K562 (cell line): ENCODE data around the gene PPP6R1. TPM values are rescaled to one million over a fixed set of nuclear protein-coding genes. Genes with fewer than 3 reads are reported as not detected.

Source experiments
- DMBX1 ChIP-seq: fragments of 250-450 bp; sonication (Bioruptor Pico); IDR thresholded peaks from 2 replicates; pipeline ENCODE4 v1.8.0; 2022; ENCODE audit warnings: inconsistent platforms, mild to moderate bottlenecking, moderate library complexity, borderline replicate concordance
- ID3 ChIP-seq, 2 experiments: fragments of 250-450 bp in 1 of 2; fragments of 450-650 bp in 1 of 2; sonication (Bioruptor Pico) in 1 of 2; IDR thresholded peaks; 2 replicates each; pipeline versions ENCODE4 v1.6.1 to v1.8.0; 2016 to 2021; ENCODE audit warnings: mild to moderate bottlenecking in 2 of 2, moderate library complexity in 2 of 2, missing compliant biosample characterization in 1 of 2, missing genetic modification characterization in 1 of 2
- IRF1 ChIP-seq: sonication (generic); formaldehyde crosslinking; IDR thresholded peaks from 2 replicates; pipeline ENCODE4 v1.8.0; 2022; ENCODE audit warnings: missing genetic modification reagents, mild to moderate bottlenecking, borderline replicate concordance
- MCM5 ChIP-seq: fragments of 450-650 bp; IDR thresholded peaks from 2 replicates; pipeline ENCODE4 v1.6.1; 2016; ENCODE audit warnings: low read depth
- NCOA4 ChIP-seq: fragments of 450-650 bp; IDR thresholded peaks from 2 replicates; pipeline ENCODE4 v1.6.1; 2018; ENCODE audit warnings: mild to moderate bottlenecking; ENCODE audit not compliant: partially characterized antibody
- NFE2L1 ChIP-seq: fragments of 450-650 bp; IDR thresholded peaks from 2 replicates; pipeline ENCODE4 v1.6.1; 2016; ENCODE audit warnings: missing genetic modification characterization, low read depth, mild to moderate bottlenecking, missing compliant biosample characterization, moderate library complexity, borderline replicate concordance
- NRF1 ChIP-seq, 2 experiments: fragments of 450-650 bp; IDR thresholded peaks in 1 of 2; conservative IDR thresholded peaks in 1 of 2; 2 replicates each; pipeline ENCODE4 v1.6.1; 2014; ENCODE audit warnings: mild to moderate bottlenecking in 2 of 2
- SMAD4 ChIP-seq: fragments of 250-450 bp; sonication (Bioruptor Pico); conservative IDR thresholded peaks from 2 replicates; pipeline ENCODE4 v1.8.0; 2021; ENCODE audit warnings: inconsistent platforms, mild to moderate bottlenecking, moderate library complexity
- ZNF280A ChIP-seq: fragments of 450-650 bp; IDR thresholded peaks from 2 replicates; pipeline ENCODE4 v1.6.1; 2018; ENCODE audit warnings: mild to moderate bottlenecking, low read depth; ENCODE audit not compliant: partially characterized antibody
- polyA plus RNA-seq, 8 experiments: library from polyadenylated mRNA; depleted of rRNA in 4 of 8; stranded (reverse) in 5 of 8; unstranded in 3 of 8; fragments of >200 nt; fragmentation: Nextera tagmentation in 2 of 8; fragmentation: Illumina TruSeq in 1 of 8; extraction: Ambion mirVana in 2 of 8; extraction: Trizol in 1 of 8; gene quantifications; 2 replicates each; pipeline versions ENCODE4 v1.2.1 to v1.2.3, GENCODE V29; 2011 to 2014; ENCODE audit warnings: inconsistent platforms in 1 of 8, missing spikeins in 1 of 8
- total RNA-seq, 7 experiments: library from RNA; depleted of rRNA in 6 of 7; stranded (reverse); fragments of >200 nt in 6 of 7; fragmentation: Illumina TruSeq in 2 of 7; extraction: Trizol in 2 of 7; gene quantifications; 2 replicates each; pipeline versions ENCODE4 v1.2.1 to v1.2.3, GENCODE V29; 2011 to 2021; ENCODE audit warnings: low replicate concordance in 1 of 7
- TF ChIP-seq, protein P1 (sequence below): sonication (generic); formaldehyde crosslinking; IDR thresholded peaks from 2 replicates; pipeline ENCODE4 v1.8.1; 2023; ENCODE audit warnings: missing genetic modification reagents, mild to moderate bottlenecking, borderline replicate concordance
- TF ChIP-seq, protein P2 (sequence below): fragments of 150-350 bp; conservative IDR thresholded peaks from 2 replicates; pipeline ENCODE4 v1.6.1; 2014; ENCODE audit warnings: low read length
- TF ChIP-seq, protein P3 (sequence below): fragments of 250-450 bp; sonication (Bioruptor Pico); IDR thresholded peaks from 2 replicates; pipeline ENCODE4 v1.5.0; 2022; ENCODE audit warnings: mild to moderate bottlenecking

Gene PPP6R1
- total and polyA plus RNA-seq, 9 of the 15 experiments (the other 6 are each of a cell fraction or from before 2014, with no cell fraction given) = 0.48 to 135 (median 37.2) TPM

DNA sequence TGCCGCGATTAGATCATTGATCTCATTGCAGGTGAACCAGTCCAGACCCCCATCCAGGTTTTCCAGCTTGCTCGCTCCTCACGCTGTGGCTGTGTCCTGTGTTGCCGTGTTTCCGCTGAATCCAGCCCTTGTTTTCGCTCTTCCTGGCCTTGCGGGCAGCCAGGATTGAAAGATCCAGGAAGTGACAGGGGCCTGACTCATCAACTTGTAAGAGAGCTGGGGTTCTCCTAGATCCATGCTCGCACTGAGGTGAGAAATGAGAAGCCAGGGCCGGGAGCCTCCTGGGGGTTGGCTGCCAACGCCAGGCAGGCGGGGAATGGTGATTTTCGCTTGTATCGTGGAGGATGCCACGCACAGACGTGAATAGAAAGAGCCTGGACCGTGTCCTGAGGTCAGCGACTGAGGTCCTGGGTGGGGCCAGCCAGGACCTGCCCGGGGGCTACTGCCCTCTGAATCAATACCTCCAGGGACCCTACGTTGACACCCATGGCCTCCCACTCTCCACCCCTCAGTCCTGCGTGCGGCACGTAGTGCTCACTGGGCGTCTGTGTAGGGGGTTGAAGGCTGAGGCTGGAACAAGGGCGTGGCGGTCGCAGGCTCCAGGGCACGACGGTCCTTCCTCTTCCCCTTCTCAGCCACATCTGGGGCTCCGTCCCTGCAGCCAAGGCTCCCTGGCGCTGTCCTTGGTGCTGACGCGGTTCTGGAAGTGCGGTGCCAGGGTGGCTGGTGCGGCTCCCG lies 42.2 kb downstream of the PPP6R1 start (continued):
- TF ChIP-seq, protein P1, sequence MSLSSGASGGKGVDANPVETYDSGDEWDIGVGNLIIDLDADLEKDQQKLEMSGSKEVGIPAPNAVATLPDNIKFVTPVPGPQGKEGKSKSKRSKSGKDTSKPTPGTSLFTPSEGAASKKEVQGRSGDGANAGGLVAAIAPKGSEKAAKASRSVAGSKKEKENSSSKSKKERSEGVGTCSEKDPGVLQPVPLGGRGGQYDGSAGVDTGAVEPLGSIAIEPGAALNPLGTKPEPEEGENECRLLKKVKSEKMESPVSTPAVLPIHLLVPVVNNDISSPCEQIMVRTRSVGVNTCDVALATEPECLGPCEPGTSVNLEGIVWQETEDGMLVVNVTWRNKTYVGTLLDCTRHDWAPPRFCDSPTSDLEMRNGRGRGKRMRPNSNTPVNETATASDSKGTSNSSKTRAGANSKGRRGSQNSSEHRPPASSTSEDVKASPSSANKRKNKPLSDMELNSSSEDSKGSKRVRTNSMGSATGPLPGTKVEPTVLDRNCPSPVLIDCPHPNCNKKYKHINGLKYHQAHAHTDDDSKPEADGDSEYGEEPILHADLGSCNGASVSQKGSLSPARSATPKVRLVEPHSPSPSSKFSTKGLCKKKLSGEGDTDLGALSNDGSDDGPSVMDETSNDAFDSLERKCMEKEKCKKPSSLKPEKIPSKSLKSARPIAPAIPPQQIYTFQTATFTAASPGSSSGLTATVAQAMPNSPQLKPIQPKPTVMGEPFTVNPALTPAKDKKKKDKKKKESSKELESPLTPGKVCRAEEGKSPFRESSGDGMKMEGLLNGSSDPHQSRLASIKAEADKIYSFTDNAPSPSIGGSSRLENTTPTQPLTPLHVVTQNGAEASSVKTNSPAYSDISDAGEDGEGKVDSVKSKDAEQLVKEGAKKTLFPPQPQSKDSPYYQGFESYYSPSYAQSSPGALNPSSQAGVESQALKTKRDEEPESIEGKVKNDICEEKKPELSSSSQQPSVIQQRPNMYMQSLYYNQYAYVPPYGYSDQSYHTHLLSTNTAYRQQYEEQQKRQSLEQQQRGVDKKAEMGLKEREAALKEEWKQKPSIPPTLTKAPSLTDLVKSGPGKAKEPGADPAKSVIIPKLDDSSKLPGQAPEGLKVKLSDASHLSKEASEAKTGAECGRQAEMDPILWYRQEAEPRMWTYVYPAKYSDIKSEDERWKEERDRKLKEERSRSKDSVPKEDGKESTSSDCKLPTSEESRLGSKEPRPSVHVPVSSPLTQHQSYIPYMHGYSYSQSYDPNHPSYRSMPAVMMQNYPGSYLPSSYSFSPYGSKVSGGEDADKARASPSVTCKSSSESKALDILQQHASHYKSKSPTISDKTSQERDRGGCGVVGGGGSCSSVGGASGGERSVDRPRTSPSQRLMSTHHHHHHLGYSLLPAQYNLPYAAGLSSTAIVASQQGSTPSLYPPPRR (CRISPR knock-in tag) = peak; percentile 81; the same call in 1 of the 2 replicates
- no peak for TF ChIP-seq NFE2L1 (tag)
- no peak for TF ChIP-seq MCM5
- TF ChIP-seq, protein P2, sequence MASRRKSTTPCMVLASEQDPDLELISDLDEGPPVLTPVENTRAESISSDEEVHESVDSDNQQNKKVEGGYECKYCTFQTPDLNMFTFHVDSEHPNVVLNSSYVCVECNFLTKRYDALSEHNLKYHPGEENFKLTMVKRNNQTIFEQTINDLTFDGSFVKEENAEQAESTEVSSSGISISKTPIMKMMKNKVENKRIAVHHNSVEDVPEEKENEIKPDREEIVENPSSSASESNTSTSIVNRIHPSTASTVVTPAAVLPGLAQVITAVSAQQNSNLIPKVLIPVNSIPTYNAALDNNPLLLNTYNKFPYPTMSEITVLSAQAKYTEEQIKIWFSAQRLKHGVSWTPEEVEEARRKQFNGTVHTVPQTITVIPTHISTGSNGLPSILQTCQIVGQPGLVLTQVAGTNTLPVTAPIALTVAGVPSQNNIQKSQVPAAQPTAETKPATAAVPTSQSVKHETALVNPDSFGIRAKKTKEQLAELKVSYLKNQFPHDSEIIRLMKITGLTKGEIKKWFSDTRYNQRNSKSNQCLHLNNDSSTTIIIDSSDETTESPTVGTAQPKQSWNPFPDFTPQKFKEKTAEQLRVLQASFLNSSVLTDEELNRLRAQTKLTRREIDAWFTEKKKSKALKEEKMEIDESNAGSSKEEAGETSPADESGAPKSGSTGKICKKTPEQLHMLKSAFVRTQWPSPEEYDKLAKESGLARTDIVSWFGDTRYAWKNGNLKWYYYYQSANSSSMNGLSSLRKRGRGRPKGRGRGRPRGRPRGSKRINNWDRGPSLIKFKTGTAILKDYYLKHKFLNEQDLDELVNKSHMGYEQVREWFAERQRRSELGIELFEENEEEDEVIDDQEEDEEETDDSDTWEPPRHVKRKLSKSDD = peak; percentile 58; the same call in 1 of the 2 replicates
- no peak for TF ChIP-seq ZNF280A
- no peak for TF ChIP-seq NCOA4
- peak; percentile 89 for TF ChIP-seq SMAD4
- TF ChIP-seq, protein P3, sequence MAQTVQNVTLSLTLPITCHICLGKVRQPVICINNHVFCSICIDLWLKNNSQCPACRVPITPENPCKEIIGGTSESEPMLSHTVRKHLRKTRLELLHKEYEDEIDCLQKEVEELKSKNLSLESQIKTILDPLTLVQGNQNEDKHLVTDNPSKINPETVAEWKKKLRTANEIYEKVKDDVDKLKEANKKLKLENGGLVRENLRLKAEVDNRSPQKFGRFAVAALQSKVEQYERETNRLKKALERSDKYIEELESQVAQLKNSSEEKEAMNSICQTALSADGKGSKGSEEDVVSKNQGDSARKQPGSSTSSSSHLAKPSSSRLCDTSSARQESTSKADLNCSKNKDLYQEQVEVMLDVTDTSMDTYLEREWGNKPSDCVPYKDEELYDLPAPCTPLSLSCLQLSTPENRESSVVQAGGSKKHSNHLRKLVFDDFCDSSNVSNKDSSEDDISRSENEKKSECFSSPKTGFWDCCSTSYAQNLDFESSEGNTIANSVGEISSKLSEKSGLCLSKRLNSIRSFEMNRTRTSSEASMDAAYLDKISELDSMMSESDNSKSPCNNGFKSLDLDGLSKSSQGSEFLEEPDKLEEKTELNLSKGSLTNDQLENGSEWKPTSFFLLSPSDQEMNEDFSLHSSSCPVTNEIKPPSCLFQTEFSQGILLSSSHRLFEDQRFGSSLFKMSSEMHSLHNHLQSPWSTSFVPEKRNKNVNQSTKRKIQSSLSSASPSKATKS (CRISPR knock-in tag) = no peak
- peak; percentile 37 to 69; a peak in 3 of 4 replicates for TF ChIP-seq NRF1 (conservative IDR thresholded peaks at IDR 0.05 in 1 of 2, IDR thresholded peaks at IDR 0.05 in 1 of 2)
- peak; percentile 60 for TF ChIP-seq DMBX1 (CRISPR knock-in tag)
- TF ChIP-seq IRF1 (CRISPR knock-in tag) = no peak; the same call in 1 of the 2 replicates
- no peak for TF ChIP-seq ID3 (CRISPR knock-in tag; IDR thresholded peaks at IDR 0.05)
- peak; percentile 79 for TF ChIP-seq ID3 (tag; IDR thresholded peaks at IDR 0.05)
